Measurements from ENCODE around the gene TBC1D12. TPM values are rescaled to one million over a fixed set of nuclear protein-coding genes. Genes with fewer than 3 reads are reported as not detected.

Gene TBC1D12
- total RNA-seq, 1 donor from 2014 or later, result 16.8 TPM

DNA sequence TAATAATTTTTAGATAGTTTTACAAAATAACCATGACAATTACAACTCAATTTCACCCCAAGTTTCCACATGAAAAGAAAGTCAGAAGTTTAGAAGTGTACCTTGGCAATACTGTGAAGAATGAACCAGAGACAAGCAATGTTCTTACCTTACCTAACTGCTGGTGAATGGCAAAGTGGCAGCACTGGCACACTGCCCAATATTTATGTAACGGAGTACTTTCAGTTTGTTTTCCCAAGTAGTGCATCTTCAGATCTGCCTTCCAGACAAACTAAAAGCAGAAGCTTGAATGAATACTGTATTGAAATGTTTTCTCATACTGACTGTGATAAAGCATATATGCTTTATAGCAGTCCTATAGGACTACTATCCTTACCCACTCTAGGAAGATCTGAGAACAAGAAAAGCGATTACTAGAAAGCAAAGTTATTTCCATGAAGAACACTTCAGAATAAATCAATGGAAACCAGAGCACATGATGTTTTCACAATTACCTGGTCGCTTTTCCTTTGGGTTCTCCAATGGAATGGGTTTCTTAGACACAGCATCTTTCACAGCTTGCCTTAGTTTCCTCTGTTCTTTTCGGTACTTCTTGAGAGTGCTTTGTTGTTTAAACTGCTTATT is 41.1 kb upstream of the TBC1D12 start:
- Mint-ChIP-seq H3K27ac (ENCODE audit: unreplicated experiment) (no peak overlapping the region), H3K4me1 (ENCODE audit: unreplicated experiment) (peaks cover 39% of the 10 kb centered on the region), H3K9me3 (ENCODE audit: unreplicated experiment) (no peaks in the 10 kb centered on the region), H3K27me3 (ENCODE audit: unreplicated experiment) (peaks cover 4% of the 10 kb centered on the region), H3K4me3 (ENCODE audit: unreplicated experiment) (peak overlapping the region; percentile 90), H3K36me3 (ENCODE audit: unreplicated experiment) (peaks cover 13% of the 10 kb centered on the region)
- no peak for DNase-seq (ENCODE audit: extremely low spot score, unreplicated experiment)
- TF ChIP-seq, protein P1, sequence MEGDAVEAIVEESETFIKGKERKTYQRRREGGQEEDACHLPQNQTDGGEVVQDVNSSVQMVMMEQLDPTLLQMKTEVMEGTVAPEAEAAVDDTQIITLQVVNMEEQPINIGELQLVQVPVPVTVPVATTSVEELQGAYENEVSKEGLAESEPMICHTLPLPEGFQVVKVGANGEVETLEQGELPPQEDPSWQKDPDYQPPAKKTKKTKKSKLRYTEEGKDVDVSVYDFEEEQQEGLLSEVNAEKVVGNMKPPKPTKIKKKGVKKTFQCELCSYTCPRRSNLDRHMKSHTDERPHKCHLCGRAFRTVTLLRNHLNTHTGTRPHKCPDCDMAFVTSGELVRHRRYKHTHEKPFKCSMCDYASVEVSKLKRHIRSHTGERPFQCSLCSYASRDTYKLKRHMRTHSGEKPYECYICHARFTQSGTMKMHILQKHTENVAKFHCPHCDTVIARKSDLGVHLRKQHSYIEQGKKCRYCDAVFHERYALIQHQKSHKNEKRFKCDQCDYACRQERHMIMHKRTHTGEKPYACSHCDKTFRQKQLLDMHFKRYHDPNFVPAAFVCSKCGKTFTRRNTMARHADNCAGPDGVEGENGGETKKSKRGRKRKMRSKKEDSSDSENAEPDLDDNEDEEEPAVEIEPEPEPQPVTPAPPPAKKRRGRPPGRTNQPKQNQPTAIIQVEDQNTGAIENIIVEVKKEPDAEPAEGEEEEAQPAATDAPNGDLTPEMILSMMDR (IDR thresholded peaks at IDR 0.05), result no peak

DNA sequence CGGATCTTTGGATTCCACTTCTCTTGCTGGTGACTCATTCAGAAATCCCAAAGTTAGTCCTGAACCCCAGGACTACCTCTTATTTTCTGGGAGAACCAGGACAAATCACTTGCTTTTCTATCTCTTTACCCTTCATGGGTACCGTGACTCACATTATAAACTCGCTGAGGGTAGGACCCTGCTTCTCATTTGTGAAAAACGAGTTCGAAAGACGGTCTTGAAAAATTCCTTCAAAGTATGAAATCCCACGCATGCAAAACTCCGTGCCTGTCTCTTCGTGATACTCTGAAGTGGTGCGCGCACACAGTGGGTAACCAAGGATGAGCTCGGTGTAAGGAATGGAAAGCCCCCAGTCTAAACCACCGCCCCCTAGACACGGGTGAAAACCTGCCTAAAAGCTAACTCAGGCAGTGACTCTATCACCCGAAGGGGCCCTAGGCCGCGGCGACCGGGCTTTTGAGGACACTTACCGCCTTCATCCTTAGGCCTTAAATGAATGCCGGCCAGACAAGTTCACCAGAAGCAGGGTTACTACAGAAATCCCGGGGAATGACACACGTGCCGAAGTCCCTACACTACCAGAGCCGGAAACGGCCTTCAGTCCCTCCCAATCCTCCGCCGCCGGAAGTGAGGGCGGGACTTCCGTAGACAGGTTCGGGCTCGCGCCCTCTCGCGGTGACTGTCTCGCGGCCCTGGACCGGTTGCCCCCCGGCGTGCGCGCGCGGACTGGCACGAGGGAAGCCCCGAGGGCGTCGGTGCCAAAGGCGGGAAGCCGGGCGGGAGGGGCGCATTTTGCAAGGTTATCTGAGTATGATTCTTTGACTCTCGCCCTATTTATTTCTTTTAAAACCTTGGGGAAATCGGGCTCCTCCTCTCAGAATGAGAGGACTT is 39.7 kb upstream of the TBC1D12 start, which contains the start of gene NOC3L:
TSS of gene NOC3L (minus strand) at position 580 of the 891 bp plus-strand sequence. CDS start at position 479, 101 bp downstream.
- TF ChIP-seq, protein P1 (IDR thresholded peaks at IDR 0.05), result peak; percentile 98
- H3K4me1 Mint-ChIP-seq (ENCODE audit: unreplicated experiment), result peaks cover 39% of the 10 kb centered on the region
- peak within 1 kb of the TSS; percentile 92 for H3K27ac Mint-ChIP-seq (ENCODE audit: unreplicated experiment)
- H3K9me3 Mint-ChIP-seq (ENCODE audit: unreplicated experiment), result no peaks in the 10 kb centered on the region
- H3K36me3 Mint-ChIP-seq (ENCODE audit: unreplicated experiment), result peaks cover 7% of the 10 kb centered on the region
- peaks cover 4% of the 10 kb centered on the region for H3K27me3 Mint-ChIP-seq (ENCODE audit: unreplicated experiment)
- DNase-seq (ENCODE audit: extremely low spot score, unreplicated experiment), result peak; percentile 98
- H3K4me3 Mint-ChIP-seq (ENCODE audit: unreplicated experiment), result peak within 1 kb of the TSS; percentile 90

DNA sequence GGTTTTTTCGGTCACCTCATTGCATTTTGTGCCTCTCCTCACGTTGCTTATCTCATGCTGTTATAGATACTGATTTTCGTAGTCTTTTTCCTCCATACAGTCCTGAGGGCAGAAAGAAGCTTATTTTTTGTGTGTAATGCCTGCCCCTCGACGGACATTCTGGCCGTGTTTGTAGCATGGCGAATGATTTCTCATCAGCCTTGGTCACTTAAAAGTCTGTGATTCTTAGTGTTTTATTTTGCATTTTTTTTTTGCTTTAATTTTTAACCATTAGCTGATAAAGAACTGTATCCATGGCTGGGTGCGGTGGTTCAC is 39.1 kb upstream of the TBC1D12 start:
- peak overlapping the region; percentile 90 for H3K4me3 Mint-ChIP-seq (ENCODE audit: unreplicated experiment)
- H3K9me3 Mint-ChIP-seq (ENCODE audit: unreplicated experiment), result no peaks in the 10 kb centered on the region
- H3K27ac Mint-ChIP-seq (ENCODE audit: unreplicated experiment), result peak overlapping the region; percentile 15
- DNase-seq (ENCODE audit: extremely low spot score, unreplicated experiment), result no peak
- TF ChIP-seq, protein P1 (IDR thresholded peaks at IDR 0.05), result no peak
- H3K36me3 Mint-ChIP-seq (ENCODE audit: unreplicated experiment), result peaks cover 5% of the 10 kb centered on the region
- peaks cover 4% of the 10 kb centered on the region for H3K27me3 Mint-ChIP-seq (ENCODE audit: unreplicated experiment)
- H3K4me1 Mint-ChIP-seq (ENCODE audit: unreplicated experiment), result peaks cover 36% of the 10 kb centered on the region

DNA sequence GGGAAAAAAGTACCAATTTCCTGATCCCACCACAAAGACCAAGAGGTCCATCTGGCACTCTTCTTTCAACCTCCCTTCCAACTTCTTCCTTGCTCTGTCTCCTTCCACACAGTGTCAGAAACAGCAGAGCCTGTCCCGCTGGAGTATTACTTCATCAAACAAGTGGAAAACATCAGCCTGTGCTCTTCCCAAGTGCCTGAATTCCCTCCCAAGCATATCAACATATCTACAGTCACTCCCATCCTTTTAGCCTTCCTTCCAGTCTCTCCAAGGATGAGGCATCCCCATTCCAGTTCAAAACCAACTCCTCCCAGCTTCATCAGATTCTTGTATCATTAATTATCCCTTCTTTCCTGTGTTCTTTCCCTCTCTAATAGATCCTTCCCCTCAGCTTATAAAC is 37.9 kb upstream of the TBC1D12 start:
- peaks cover 5% of the 10 kb centered on the region for H3K36me3 Mint-ChIP-seq (ENCODE audit: unreplicated experiment)
- no peak overlapping the region for H3K27ac Mint-ChIP-seq (ENCODE audit: unreplicated experiment)
- H3K27me3 Mint-ChIP-seq (ENCODE audit: unreplicated experiment), result peaks cover 4% of the 10 kb centered on the region
- DNase-seq (ENCODE audit: extremely low spot score, unreplicated experiment), result no peak
- no peaks in the 10 kb centered on the region for H3K9me3 Mint-ChIP-seq (ENCODE audit: unreplicated experiment)
- H3K4me3 Mint-ChIP-seq (ENCODE audit: unreplicated experiment), result no peak overlapping the region
- H3K4me1 Mint-ChIP-seq (ENCODE audit: unreplicated experiment), result peaks cover 26% of the 10 kb centered on the region
- TF ChIP-seq, protein P1 (IDR thresholded peaks at IDR 0.05), result no peak

DNA sequence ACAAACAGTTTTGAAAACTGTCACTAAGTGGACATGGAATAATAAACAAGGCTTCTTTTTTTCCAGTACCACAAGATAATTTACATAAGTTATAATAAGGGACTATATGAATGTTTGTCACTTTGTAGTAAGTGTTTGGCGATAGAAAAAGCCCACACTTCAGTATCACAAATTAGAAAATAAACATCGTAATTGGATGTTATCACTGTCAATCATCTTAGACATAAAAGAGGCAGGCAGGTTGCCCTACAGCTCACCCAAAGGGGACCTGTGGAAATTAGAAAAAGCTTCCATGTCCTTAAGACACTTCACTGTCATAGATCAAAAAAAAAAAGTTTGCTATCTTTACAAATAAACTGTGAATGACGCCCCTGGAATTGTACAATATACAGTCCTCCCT is 36.0 kb upstream of the TBC1D12 start:
- H3K4me3 Mint-ChIP-seq (ENCODE audit: unreplicated experiment), result no peak overlapping the region

More for the DNA sequence above, 36.0 kb upstream of the TBC1D12 start:
- no peaks in the 10 kb centered on the region for H3K36me3 Mint-ChIP-seq (ENCODE audit: unreplicated experiment)
- no peak for DNase-seq (ENCODE audit: extremely low spot score, unreplicated experiment)
- peaks cover 18% of the 10 kb centered on the region for H3K4me1 Mint-ChIP-seq (ENCODE audit: unreplicated experiment)
- H3K9me3 Mint-ChIP-seq (ENCODE audit: unreplicated experiment), result no peaks in the 10 kb centered on the region
- peaks cover 4% of the 10 kb centered on the region for H3K27me3 Mint-ChIP-seq (ENCODE audit: unreplicated experiment)
- no peak overlapping the region for H3K27ac Mint-ChIP-seq (ENCODE audit: unreplicated experiment)
- TF ChIP-seq, protein P1 (IDR thresholded peaks at IDR 0.05), result no peak

All from osteocyte (in vitro differentiated cells).